ENCODE measurements around the gene ARHGAP23.
A peak's percentile ranks its signal among the peaks of the same experiment; 100 is the strongest.

The ARHGAP23 gene, protein sequence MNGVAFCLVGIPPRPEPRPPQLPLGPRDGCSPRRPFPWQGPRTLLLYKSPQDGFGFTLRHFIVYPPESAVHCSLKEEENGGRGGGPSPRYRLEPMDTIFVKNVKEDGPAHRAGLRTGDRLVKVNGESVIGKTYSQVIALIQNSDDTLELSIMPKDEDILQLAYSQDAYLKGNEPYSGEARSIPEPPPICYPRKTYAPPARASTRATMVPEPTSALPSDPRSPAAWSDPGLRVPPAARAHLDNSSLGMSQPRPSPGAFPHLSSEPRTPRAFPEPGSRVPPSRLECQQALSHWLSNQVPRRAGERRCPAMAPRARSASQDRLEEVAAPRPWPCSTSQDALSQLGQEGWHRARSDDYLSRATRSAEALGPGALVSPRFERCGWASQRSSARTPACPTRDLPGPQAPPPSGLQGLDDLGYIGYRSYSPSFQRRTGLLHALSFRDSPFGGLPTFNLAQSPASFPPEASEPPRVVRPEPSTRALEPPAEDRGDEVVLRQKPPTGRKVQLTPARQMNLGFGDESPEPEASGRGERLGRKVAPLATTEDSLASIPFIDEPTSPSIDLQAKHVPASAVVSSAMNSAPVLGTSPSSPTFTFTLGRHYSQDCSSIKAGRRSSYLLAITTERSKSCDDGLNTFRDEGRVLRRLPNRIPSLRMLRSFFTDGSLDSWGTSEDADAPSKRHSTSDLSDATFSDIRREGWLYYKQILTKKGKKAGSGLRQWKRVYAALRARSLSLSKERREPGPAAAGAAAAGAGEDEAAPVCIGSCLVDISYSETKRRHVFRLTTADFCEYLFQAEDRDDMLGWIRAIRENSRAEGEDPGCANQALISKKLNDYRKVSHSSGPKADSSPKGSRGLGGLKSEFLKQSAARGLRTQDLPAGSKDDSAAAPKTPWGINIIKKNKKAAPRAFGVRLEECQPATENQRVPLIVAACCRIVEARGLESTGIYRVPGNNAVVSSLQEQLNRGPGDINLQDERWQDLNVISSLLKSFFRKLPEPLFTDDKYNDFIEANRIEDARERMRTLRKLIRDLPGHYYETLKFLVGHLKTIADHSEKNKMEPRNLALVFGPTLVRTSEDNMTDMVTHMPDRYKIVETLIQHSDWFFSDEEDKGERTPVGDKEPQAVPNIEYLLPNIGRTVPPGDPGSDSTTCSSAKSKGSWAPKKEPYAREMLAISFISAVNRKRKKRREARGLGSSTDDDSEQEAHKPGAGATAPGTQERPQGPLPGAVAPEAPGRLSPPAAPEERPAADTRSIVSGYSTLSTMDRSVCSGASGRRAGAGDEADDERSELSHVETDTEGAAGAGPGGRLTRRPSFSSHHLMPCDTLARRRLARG (N-terminal part only)

DNA sequence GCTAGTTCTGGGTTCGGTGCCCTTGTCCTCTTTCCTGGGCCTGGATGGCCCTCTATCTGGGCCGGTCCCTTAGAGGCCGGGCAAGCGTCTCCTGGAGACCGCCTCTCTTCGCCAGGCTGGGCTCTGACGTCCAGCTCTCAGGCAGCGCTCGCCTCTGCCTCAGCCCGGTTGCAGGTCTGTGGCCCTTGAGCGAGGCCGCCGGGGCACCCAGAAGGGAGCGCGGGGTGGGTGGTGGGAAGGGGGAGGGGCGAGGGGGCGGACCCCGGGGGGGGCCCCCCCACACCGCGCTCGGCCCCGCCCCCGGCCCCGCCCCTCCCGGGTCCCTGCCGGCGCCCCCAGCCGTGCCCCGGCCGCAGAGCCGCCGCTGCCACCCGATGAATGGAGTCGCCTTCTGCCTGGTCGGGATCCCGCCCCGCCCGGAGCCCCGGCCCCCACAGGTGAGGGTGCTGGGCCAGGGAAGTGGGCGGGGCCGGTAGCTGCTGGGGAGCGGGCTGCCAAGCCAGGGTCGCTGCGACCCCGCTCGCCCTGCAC, at the start of gene ARHGAP23:
TSS of gene ARHGAP23 (plus strand) at position 353 of the 531 bp plus-strand sequence. CDS start at position 375, 22 bp downstream.
- DNase-seq, result peak; percentile 65

DNA sequence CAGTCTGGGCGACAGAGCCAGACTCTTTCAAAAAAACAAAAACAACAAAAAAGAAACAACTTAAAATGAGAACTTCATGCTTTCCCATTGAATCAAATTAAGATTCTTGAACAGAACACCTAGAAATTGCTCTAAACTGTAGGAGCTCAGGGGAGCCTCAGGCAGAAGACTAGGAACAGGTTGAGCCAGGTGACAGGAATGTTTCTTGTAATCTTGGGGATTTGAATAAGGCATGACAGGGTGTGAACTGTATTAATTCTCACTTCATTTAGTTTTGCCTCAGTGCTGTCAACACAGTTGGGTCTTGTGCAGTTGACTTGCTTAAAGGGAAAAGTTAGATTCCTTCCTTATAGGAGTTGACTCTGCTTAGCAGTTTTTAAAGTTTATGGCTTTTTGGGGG, 48.8 kb upstream of the ARHGAP23 start:
- no peak for DNase-seq

DNA sequence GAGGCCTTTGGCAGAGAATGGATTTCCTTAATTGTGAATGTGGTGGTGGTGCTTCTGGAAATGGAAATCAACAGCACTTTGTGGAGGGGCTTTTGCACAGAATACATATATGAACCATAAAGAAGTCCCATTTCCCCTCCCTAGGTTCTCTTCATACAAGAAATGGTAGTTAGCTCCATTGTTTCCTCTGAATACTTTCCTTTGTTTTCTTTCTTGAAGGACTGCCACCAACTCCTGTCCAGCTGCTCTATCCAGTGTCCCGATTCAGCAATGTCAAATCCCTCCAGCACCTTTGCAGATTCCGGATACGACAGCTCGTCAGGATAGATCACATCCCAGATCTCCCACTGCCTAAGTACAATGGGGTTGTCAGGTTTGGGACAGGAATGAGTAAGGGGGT, 33.2 kb upstream of the ARHGAP23 start:
- no peak for DNase-seq

DNA sequence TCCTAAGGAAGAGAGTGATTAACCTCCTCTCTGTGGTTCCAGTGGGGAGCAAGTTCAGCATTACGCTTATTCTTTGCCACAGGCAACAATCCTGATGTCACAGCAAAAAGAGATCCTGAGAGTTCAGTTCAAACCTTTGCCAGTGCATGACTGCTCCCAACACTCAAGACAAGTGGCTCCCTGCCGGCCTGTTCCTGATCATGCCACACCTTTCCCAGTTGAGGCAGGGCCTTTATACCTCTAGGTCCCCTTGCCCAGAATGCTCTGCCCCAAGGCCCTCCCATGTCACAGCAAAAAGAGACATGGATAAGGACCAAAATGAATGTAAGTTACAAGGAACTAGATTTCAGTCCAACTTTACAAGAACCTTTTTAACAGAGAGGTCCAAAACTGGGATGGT, 31.0 kb upstream of the ARHGAP23 start:
- DNase-seq, result no peak

DNA sequence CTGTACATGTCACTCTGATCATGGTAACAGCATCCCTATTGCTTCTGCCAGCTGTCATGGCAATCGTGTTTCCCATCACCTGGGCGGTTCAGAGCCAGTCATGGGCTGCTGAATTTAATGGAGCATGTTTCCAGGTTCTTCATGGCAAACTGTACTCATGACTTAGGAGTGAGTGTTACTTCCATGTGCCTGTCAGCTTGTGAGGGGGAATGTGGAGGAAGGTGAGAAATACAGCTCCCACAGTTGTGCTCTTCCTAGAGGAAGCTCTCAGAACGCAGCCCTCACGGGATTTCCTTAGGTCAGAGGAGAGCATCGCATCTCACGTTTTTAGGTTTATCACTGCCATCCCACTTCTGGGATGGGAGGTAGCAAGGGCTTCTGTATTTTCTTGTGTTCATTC, 28.0 kb upstream of the ARHGAP23 start:
- DNase-seq, result peak; percentile 27

DNA sequence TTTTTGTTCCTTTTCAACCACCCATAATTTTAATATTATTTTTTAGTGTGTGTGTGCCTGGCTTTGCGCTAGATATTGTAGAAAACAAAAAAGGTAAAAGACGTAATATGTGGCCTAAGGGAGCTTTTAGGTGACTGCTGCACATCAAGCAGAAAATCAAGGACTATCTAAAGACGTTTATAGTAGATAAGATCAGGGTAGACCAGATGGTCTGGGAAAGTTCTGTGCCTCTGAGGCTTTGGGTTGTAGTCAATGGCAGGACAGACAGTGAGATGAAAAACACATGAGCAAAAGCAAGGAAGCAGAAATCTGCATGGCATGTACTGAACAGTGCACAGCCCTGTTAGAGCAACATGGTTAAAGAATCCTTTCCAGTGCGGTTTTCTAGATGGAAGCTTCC, 26.8 kb upstream of the ARHGAP23 start:
- DNase-seq, result no peak

DNA sequence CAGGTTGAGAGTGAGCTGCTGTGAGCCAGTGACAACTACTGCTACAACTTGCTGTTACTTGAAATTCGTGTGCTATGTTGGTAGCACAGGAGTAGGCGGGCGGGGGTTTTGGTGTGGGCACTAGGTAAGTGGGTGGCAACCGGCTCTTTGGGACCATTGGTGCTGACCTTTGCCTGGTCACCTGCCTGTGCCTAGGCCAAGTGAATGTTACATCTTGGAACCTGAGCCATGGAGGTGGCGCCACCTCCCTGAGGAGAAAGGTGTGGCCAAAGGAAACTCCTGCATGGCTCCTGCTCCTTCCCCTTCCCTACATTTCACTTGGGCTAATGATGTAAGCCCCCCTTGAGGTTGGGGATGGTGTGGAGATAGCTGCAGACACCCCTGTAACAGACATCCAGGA, 25.4 kb upstream of the ARHGAP23 start:
- no peak for DNase-seq

DNA sequence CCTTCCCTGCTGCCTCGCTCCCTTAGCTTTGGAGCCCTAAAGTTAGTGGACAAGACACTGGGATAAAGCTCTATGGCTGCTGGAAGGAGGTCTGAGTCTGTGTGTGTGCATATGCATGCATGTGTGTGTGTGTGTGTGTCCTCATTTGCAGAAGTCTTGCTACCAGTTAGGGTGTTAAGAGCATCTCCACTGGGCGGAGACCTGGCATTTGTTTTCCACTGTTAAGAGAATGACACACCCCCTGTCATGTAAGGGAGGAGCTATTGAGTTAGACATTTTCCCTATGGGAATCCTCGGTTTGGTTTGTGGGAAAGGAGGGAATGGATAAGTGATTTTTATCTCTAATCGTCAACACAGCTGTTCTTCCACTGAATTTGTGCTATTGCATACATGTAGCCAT, 24.8 kb upstream of the ARHGAP23 start:
- DNase-seq, result peak; percentile 60

DNA sequence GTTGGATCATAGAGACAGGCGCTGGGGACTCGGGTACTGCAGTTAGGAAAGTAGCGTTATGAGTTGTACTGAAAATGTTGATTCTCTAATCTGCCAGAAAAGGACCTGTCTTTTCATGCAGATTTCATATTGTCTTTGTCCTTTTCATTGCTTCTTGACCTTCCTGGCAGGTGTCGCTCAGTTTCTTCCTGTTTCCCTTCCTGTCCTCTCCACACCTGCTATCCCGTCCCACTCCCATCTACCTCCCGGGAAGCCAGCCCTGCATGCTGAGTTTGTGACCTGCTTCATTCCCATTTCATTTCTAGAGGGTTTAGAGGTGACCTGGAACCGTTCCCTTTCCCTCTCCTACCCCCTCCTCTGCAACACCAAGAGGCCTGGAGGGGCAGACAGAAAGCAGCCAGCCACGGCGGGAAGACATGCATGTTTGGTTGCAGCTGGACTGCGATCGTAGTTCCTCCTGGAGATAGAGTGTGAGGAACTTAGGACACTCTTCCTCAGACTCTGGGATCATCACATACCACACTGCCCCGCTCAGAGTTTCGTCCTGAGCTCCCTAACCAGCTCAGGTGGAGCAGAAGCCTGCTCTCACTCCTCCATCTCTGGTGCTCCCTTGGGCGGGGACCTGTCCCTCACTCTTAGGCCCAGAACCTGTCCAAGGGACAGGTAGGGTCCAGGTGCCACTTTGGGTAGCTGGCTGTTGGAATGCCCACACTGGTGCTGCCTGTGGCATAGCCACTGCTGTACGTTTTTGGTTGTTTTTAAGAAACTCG, 23.9 kb upstream of the ARHGAP23 start:
- DNase-seq, result no peak

DNA sequence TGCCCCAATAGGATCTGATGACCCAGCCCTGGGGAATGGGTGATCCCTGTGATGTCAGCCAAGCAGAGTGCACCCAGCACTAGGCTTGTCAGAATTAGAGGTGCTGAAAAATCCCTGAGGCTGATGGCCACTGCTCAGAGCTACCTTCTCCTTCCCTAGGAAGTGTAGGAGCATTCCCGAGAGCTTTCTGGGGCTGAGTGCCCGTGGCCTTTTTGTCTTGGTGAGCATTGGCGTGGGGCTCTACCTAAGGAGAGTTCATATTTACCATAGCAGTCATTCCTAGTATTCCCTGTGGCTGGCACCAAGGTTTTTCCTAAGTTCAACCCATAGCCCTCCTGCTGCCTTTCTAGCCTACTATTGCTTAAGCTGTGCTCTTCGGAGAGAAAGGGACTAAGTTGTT, 22.6 kb upstream of the ARHGAP23 start:
- no peak for DNase-seq

DNA sequence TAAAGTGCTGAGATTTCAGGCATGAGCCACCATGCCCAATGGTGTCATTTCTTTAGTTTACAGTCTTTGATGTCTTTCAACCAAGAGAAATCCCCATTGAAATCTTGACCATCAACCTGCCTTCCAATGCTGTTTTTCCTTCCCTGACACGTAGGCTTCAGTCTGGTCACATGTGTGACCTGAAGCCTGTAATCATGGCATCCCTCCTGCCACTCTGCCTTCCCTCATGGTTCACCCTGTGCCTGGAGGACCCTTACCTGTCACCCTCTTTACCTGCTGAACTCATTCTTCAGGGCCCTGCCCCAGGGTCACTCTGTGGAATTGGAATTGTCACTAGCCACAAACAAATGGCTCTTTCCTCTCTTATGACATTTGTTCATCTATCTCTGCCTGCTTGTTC, 18.1 kb upstream of the ARHGAP23 start:
- DNase-seq, result no peak

DNA sequence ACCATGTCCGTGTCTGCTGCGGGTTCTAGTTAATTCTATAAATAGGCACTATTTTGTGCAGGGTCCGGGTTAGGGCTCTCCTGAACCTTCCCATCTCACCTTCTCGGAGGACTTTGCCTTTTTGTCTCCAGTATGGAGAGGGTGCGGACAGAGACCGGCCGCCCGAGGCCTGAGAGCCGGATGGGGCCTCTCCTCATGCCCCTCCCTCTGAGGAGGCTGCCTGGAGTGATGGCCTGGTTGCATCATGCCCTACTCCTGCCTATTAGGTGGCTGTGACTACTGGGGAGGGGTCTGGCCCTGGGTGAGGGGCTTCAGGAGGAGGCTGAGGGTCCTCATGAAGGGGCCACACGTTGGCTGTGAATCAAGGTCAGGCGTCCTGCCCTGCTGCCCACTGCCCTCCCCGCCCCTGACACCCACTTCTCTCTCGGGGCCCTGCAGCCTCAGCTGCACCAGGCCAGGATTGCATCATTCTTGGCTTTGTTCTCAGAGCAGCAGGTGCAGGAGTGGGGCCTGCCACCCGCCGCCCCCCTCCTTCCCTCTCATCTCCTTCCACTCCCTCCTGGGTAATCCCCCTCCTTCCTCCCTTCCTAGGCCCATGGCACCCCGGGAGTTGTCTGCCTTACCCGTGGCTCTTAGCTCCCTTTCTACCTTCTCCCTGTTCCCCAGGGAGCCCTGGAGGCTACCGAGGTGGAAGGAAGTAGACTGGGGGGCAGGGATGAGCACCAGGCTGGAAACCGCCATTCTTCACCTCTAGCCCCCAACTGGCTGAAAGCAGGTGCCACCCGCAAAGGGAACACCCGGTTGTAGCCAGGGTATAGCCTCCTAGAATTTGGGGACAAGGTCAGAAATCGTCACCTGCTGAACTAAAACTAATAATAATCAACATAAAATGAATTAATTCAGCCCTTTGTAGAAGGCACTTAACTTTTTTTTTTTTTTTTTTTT, 12.7 kb upstream of the ARHGAP23 start:
- peak; percentile 88 for DNase-seq

DNA sequence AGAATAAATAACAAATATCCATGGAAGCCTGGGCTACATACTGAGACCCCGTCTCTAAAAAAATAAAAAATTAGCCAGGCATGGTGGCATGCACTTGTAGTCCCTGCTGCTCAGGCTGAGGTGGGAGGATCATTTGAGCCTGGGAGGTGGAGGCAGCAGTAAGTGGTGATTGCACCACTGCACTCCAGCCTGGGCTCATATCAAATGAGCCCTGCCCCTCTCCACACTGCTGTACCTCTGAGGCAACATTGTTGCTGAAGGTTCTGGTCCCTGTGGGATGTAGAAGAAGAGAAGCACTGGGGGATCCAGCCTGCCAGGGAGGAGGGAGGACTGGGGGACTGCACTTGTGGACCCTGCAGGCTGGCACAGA, 11.4 kb upstream of the ARHGAP23 start:
- no peak for DNase-seq

DNA sequence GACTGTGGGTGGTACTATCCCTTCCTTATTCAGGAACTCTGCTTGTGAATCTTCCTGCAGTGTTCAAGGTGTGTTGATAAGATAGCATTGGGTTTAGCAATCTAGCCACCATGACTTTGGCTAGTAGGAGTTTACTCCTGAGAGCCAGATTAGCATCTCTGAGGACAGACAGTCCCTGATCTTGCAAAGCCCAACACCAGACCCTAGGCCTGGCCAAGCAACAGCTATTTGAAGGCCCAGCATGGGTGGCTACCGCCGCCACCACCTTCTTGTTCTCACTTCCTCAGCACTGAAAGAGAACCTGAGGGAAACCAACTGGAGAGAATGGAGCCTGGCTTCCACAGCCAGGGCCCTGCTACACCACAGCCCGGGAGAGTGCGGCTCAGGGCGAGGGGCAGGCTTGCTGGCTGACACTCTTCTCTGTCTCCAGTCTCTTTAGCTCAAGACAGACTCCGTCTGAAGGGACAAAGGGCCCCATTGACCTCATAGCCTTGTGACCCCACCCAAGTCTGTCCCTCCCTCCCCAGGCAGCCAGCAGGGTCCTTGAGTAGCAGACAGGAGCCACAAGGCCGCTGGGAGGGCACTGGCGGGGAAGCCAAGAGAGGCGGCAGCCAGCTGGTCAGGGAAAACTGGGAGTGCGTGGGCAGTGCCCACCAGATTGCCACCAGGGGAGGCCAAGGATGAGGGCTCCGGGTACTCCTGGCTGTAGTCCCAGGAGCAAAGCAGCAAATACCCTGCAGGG, 10.9 kb upstream of the ARHGAP23 start:
- DNase-seq, result no peak

DNA sequence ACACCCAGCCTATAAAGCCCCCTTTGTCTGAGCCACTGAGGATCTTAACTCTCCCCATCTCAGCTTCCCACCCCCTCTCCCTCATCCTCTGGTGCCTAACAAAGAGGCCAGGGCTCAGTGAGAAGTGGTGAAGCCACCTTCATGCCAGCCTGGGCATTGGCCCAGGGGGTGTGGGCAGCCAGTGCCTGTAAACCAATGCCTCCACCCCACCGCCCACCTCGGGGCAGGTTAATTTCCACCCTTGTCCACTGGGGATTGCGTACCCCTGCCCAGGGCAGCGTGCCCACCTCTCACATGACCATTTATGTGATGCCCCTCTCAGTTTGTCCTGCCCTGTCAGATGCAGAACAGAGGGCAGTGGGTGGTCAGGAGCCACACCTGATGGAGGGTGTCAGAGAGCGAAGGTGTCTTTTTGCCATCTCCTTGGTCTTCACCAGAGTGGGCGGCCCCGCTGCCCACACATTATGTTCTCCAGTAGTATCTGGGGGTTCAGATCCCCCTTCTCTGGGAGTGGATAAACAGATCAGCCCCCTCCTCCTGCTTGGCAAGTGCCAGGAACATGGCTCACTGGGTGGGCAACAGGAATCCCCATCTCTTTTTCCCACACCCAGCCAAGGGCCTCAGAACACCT, 10.1 kb upstream of the ARHGAP23 start:
- DNase-seq, result no peak

DNA sequence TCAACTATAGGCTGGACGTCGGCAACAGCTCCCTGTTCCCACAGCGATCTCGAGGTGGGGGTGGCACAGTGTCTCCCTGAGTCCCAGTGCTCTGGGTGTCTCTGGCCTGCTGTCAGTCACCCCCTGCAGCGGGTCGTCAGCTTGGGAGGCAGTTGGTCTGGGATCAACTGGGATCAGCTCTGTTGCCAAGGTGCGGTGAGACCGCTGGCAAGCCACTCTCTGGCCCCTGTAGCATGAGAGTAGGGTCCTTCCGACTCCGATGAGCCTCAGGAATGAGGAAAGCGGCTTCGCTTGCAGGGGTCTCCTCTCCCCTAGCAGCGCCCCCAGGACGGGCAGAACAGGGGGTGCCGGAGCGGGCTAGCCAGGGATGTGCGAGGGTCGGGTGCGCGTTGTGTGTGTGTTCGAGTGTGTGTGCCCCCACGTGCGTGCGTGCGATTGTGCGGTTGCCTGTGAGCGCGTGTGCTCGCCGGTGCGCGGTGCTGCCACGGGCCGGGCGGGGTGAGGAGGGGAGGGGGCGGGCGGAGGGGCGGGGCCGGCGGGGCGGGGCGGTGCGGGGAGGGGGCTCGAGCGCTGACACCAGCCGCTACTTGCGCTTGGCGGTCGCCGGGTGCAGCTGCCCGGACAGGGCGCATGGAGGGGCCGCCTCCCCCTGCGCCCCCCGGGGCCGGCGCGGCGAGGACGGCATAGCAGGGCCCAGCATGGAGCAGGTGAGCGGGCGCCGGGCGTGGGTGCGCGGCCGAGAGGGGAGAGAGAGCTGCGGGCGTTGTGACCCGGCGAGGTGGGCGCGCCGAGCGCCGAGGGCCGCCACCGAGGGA, 9.4 kb upstream of the ARHGAP23 start:
- DNase-seq, result peak; percentile 76

DNA sequence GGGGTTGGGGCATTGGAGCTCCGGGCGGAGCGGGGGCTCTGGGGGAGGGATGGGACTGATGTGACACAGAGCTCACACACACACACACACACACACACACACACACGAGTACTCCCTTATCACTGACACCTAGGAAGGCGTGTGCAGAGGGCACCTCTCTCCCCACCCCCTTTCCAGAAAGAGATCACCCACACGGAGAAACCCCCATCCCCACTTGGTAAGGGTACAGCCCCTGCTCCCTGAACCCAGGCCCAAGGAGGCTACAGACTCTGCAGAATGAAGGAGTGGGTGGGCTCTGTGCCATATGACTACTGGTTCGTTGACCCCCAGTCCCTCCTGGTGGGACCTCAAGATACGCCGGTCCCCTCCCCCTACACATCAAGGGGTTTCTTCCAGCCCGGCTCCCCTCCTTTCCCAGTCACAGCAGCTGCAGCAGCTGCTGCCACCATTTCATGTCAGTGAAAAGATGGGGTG, 8.7 kb upstream of the ARHGAP23 start:
- DNase-seq, result peak; percentile 65

DNA sequence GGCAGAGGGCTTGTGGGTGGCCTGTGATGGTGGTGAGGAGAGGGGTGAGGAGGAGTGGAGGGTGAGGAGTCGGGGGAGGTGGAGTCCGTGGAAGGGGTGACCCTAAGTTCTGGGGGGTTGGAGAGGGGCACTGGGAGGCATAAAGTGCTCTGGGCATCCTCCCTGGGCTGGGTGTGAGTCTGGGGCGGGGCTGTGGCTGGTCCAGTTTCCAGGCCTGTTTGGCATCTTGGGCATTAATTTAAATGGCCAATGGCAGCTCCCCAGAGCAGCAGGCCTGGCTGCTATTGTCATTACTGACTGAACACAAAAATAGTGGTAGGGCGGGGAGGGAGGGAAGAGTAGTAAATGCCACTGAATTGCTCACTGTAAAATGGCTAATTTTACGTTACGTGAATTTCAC, 7.7 kb upstream of the ARHGAP23 start:
- no peak for DNase-seq
